ENCODE measurements around the gene PKD2L2.

DNA sequence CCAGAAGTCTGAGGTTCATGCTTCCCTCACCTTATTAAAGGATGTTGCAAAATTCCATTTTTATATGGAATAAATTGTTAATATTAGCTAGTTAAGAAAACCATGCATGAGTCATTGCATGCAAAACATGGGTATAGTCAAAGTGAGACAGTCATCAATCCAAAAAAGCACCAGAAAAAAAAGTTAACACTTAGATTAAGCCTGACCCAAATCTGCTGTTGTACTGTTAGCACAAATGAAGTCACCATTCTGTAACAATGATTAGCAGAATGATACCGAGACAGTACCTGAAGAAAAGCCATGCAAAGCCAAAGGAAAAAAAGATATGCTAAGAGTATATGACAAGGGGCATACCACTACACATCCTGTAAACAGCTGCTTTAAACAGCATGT, 49.5 kb downstream of the PKD2L2 start:
- TF ChIP-seq, protein P1, sequence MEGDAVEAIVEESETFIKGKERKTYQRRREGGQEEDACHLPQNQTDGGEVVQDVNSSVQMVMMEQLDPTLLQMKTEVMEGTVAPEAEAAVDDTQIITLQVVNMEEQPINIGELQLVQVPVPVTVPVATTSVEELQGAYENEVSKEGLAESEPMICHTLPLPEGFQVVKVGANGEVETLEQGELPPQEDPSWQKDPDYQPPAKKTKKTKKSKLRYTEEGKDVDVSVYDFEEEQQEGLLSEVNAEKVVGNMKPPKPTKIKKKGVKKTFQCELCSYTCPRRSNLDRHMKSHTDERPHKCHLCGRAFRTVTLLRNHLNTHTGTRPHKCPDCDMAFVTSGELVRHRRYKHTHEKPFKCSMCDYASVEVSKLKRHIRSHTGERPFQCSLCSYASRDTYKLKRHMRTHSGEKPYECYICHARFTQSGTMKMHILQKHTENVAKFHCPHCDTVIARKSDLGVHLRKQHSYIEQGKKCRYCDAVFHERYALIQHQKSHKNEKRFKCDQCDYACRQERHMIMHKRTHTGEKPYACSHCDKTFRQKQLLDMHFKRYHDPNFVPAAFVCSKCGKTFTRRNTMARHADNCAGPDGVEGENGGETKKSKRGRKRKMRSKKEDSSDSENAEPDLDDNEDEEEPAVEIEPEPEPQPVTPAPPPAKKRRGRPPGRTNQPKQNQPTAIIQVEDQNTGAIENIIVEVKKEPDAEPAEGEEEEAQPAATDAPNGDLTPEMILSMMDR (conservative IDR thresholded peaks at IDR 0.05; ENCODE audit: low read length), result no peak
- no peak for TF ChIP-seq EZH2phosphoT487 (IDR thresholded peaks at IDR 0.05; ENCODE audit: borderline replicate concordance, low read depth, low read length)

All from OCI-LY7 (cell line).